ENCODE measurements around the gene PSG2. TPM values are rescaled to one million over a fixed set of nuclear protein-coding genes. Genes with fewer than 3 reads are reported as not detected.
"Not testable (repeated sequence)": the region's sequence is repeated elsewhere in the genome, so short reads cannot be mapped to it uniquely, and the experiment has no call there.

The PSG2 gene
- total and polyA plus RNA-seq, 5 donors, result not detected

GRCh38 chr19:43114626-43115025 is 32.1 kb upstream of the PSG2 start:
- intact Hi-C loops (cut with DNase I); H3K27me3 ChIP-seq (ENCODE audit: control insufficient read depth, insufficient read depth); DNase-seq; H3K9me3 ChIP-seq (ENCODE audit: control insufficient read depth, low read length); ATAC-seq; H3K4me3 ChIP-seq (ENCODE audit: low read length); H3K27ac ChIP-seq (ENCODE audit: low read length); H3K4me1 ChIP-seq (ENCODE audit: control insufficient read depth, insufficient read depth, low read length): not testable (repeated sequence)
- 77% methylated on average over 2 of the region's 2 CpGs for WGBS

GRCh38 chr19:43107401-43107800 is 24.9 kb upstream of the PSG2 start:
- WGBS, result 79% methylated on average over 1 of the region's 1 CpG
- H3K4me3 ChIP-seq (ENCODE audit: low read length); H3K27me3 ChIP-seq (ENCODE audit: control insufficient read depth, insufficient read depth); DNase-seq; H3K9me3 ChIP-seq (ENCODE audit: control insufficient read depth, low read length); H3K27ac ChIP-seq (ENCODE audit: low read length); intact Hi-C loops (cut with DNase I); ATAC-seq; H3K4me1 ChIP-seq (ENCODE audit: control insufficient read depth, insufficient read depth, low read length): not testable (repeated sequence)

GRCh38 chr19:43105496-43105895 is 23.0 kb upstream of the PSG2 start:
- WGBS, result 75% methylated on average over 1 of the region's 1 CpG

GRCh38 chr19:43104215-43104850 is 21.8 kb upstream of the PSG2 start:
- intact Hi-C loops (cut with DNase I); H3K27me3 ChIP-seq (ENCODE audit: control insufficient read depth, insufficient read depth); DNase-seq; H3K27ac ChIP-seq (ENCODE audit: low read length); H3K4me3 ChIP-seq (ENCODE audit: low read length); ATAC-seq; H3K9me3 ChIP-seq (ENCODE audit: control insufficient read depth, low read length); H3K4me1 ChIP-seq (ENCODE audit: control insufficient read depth, insufficient read depth, low read length): not testable (repeated sequence)
- WGBS, result 60% methylated on average over 2 of the region's 2 CpGs

More at GRCh38 chr19:43105496-43105895, 23.0 kb upstream of the PSG2 start:
- DNase-seq (no peak), ATAC-seq (no peak)
- intact Hi-C loops (cut with DNase I), result no loop called here
- peaks cover 2% of the 10 kb centered on the region for H3K9me3 ChIP-seq (ENCODE audit: control insufficient read depth, low read length)
- no peak overlapping the region for H3K4me3 ChIP-seq (ENCODE audit: low read length)
- H3K27me3 ChIP-seq (ENCODE audit: control insufficient read depth, insufficient read depth), result no peaks in the 10 kb centered on the region
- no peaks in the 10 kb centered on the region for H3K4me1 ChIP-seq (ENCODE audit: control insufficient read depth, insufficient read depth, low read length)
- H3K27ac ChIP-seq (ENCODE audit: low read length), result no peak overlapping the region

- Histone ChIP-seq H3K4me3 (ENCODE audit: low read length) (no peak overlapping the region), H3K4me1 (ENCODE audit: control insufficient read depth, insufficient read depth, low read length) (no peaks in the 10 kb centered on the region), H3K9me3 (ENCODE audit: control insufficient read depth, low read length) (peaks cover 2% of the 10 kb centered on the region), H3K27me3 (ENCODE audit: control insufficient read depth, insufficient read depth) (no peaks in the 10 kb centered on the region), H3K27ac (ENCODE audit: low read length) (no peak overlapping the region)
- intact Hi-C loops (cut with DNase I), result no loop called here
- DNase-seq (no peak), ATAC-seq (no peak)
- 69% methylated on average over 2 of the region's 2 CpGs for WGBS
Measured at GRCh38 chr19:43101950-43102349, 19.4 kb upstream of the PSG2 start.

- H3K27me3 ChIP-seq (ENCODE audit: control insufficient read depth, insufficient read depth); H3K4me1 ChIP-seq (ENCODE audit: control insufficient read depth, insufficient read depth, low read length); H3K4me3 ChIP-seq (ENCODE audit: low read length); intact Hi-C loops (cut with DNase I); H3K27ac ChIP-seq (ENCODE audit: low read length); DNase-seq; H3K9me3 ChIP-seq (ENCODE audit: control insufficient read depth, low read length); ATAC-seq: not testable (repeated sequence)
Measured at GRCh38 chr19:43098416-43098815, 15.9 kb upstream of the PSG2 start.

- H3K4me1 ChIP-seq (ENCODE audit: control insufficient read depth, insufficient read depth, low read length); H3K4me3 ChIP-seq (ENCODE audit: low read length); ATAC-seq; H3K27me3 ChIP-seq (ENCODE audit: control insufficient read depth, insufficient read depth); intact Hi-C loops (cut with DNase I); H3K9me3 ChIP-seq (ENCODE audit: control insufficient read depth, low read length); H3K27ac ChIP-seq (ENCODE audit: low read length): not testable (repeated sequence)
- DNase-seq, result peak; percentile 59 to 81 (median 77)
- WGBS, result 51% methylated on average over 13 of the region's 13 CpGs
Measured at GRCh38 chr19:43087702-43088340, 5.3 kb upstream of the PSG2 start.

GRCh38 chr19:43085796-43086530 is 3.5 kb upstream of the PSG2 start:
- H3K9me3 ChIP-seq (ENCODE audit: control insufficient read depth, low read length); ATAC-seq; H3K27me3 ChIP-seq (ENCODE audit: control insufficient read depth, insufficient read depth); DNase-seq; H3K4me3 ChIP-seq (ENCODE audit: low read length); H3K27ac ChIP-seq (ENCODE audit: low read length); H3K4me1 ChIP-seq (ENCODE audit: control insufficient read depth, insufficient read depth, low read length); intact Hi-C loops (cut with DNase I): not testable (repeated sequence)
- 75% methylated on average over 2 of the region's 2 CpGs for WGBS

- H3K27ac ChIP-seq (ENCODE audit: low read length); H3K27me3 ChIP-seq (ENCODE audit: control insufficient read depth, insufficient read depth); H3K4me3 ChIP-seq (ENCODE audit: low read length); H3K4me1 ChIP-seq (ENCODE audit: control insufficient read depth, insufficient read depth, low read length); ATAC-seq; intact Hi-C loops (cut with DNase I); H3K9me3 ChIP-seq (ENCODE audit: control insufficient read depth, low read length): not testable (repeated sequence)
- peak in 1 of 3 donors; percentile 45 for DNase-seq
- WGBS, result 47% methylated on average over 12 of the region's 12 CpGs
Measured at GRCh38 chr19:43084196-43084832, 1.8 kb upstream of the PSG2 start.

- H3K27me3 ChIP-seq (ENCODE audit: control insufficient read depth, insufficient read depth); H3K9me3 ChIP-seq (ENCODE audit: control insufficient read depth, low read length); H3K27ac ChIP-seq (ENCODE audit: low read length); intact Hi-C loops (cut with DNase I); H3K4me3 ChIP-seq (ENCODE audit: low read length); ATAC-seq; H3K4me1 ChIP-seq (ENCODE audit: control insufficient read depth, insufficient read depth, low read length); DNase-seq: not testable (repeated sequence)
- 92% methylated on average over 9 of the region's 9 CpGs for WGBS
Measured at GRCh38 chr19:43083721-43084120, 1.2 kb upstream of the PSG2 start.

GRCh38 chr19:43078311-43078710 is 4.2 kb downstream of the PSG2 start:
- Histone ChIP-seq H3K4me1 (ENCODE audit: control insufficient read depth, insufficient read depth, low read length) (no peaks in the 10 kb centered on the region), H3K27ac (ENCODE audit: low read length) (no peak overlapping the region), H3K27me3 (ENCODE audit: control insufficient read depth, insufficient read depth) (no peaks in the 10 kb centered on the region), H3K4me3 (ENCODE audit: low read length) (no peak overlapping the region), H3K9me3 (ENCODE audit: control insufficient read depth, low read length) (no peaks in the 10 kb centered on the region)
- intact Hi-C loops (cut with DNase I), result no loop called here
- no peak for ATAC-seq
- no peak for DNase-seq
- 84% methylated on average over 4 of the region's 4 CpGs for WGBS
